Testis (tissue), 2 donors: ENCODE measurements around the gene KLK14.

Experiments used
- POLR2A ChIP-seq: fragments of 450-650 bp; IDR thresholded peaks from one replicate; pipeline ENCODE4 v1.6.1; 2017; ENCODE audit warnings: antibody characterized with exemption, mild to moderate bottlenecking, moderate library complexity
- TF ChIP-seq, protein P1 (sequence below), 3 experiments: fragments of 450-650 bp in 2 of 3; fragments of 200-600 bp in 1 of 3; sonication (generic) in 1 of 3; IDR thresholded peaks; one replicate each; pipeline ENCODE4 v1.5.1; 2016 to 2019; ENCODE audit warnings: antibody characterized with exemption in 3 of 3, mild to moderate bottlenecking in 2 of 3, moderate library complexity in 1 of 3

DNA sequence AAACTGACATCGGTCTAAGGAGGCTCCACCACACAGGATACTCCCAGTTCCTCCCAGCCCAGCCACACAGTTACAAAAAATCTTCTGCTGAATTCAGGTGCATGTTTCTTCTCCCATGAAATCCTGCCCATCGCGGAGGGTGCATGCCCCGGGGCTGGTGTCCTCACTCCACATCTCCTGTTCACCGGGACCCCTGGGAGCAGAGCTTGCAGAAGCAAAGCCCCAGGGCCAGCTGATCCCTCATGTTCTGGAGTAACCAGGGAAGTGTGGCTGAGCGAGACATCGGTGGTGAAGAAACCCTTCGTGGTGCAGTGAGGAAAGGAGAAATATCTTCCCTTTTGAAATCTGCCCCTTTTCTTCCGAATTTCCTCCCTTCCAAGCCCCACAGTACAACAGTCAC is 41.1 kb upstream of the KLK14 start:
- TF ChIP-seq, protein P1, sequence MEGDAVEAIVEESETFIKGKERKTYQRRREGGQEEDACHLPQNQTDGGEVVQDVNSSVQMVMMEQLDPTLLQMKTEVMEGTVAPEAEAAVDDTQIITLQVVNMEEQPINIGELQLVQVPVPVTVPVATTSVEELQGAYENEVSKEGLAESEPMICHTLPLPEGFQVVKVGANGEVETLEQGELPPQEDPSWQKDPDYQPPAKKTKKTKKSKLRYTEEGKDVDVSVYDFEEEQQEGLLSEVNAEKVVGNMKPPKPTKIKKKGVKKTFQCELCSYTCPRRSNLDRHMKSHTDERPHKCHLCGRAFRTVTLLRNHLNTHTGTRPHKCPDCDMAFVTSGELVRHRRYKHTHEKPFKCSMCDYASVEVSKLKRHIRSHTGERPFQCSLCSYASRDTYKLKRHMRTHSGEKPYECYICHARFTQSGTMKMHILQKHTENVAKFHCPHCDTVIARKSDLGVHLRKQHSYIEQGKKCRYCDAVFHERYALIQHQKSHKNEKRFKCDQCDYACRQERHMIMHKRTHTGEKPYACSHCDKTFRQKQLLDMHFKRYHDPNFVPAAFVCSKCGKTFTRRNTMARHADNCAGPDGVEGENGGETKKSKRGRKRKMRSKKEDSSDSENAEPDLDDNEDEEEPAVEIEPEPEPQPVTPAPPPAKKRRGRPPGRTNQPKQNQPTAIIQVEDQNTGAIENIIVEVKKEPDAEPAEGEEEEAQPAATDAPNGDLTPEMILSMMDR (IDR thresholded peaks at IDR 0.05), result no peak
- no peak for TF ChIP-seq POLR2A
